Psoas muscle (tissue), 8 donors: ENCODE data around the gene ZCCHC8. TPM values are rescaled to one million over a fixed set of nuclear protein-coding genes. Genes with fewer than 3 reads are reported as not detected.

Source experiments
- ATAC-seq, 4 donors: fragments of 200-7000 bp; cut with Tn5 transposase; one replicate each; pipeline ENCODE4 v1.9.1; 2020; ENCODE audit warnings: moderate library complexity in 3 of 4, mild to moderate bottlenecking in 2 of 4
- DNase-seq, 2 donors: peaks; one replicate each; pipeline ENCODE4 v3.0.0-alpha.2; 2020
- H3K27ac ChIP-seq: fragments of 200-600 bp; one replicate; pipeline ENCODE4 v1.8.0; 2022
- H3K27me3 ChIP-seq, 3 donors: fragments of 200-600 bp in 1 of 3; one replicate each; pipeline versions ENCODE4 v1.6.1 to v1.8.0; 2013 to 2022; ENCODE audit warnings: low read length in 2 of 3, mild to moderate bottlenecking in 2 of 3, moderate library complexity in 1 of 3; ENCODE audit not compliant: insufficient read depth in 3 of 3
- H3K36me3 ChIP-seq, 2 donors: fragments of 200-600 bp in 1 of 2; one replicate each; pipeline versions ENCODE4 v1.6.1 to v1.8.0; 2013 to 2022; ENCODE audit warnings: low read depth in 1 of 2, mild to moderate bottlenecking in 1 of 2, moderate library complexity in 1 of 2; ENCODE audit not compliant: insufficient read depth in 1 of 2
- H3K4me1 ChIP-seq: fragments of 200-600 bp; one replicate; pipeline ENCODE4 v1.8.0; 2022
- H3K4me3 ChIP-seq: fragments of 200-600 bp; one replicate; pipeline ENCODE4 v1.8.0; 2022; ENCODE audit warnings: mild to moderate bottlenecking
- H3K9me3 ChIP-seq: fragments of 200-600 bp; one replicate; pipeline ENCODE4 v1.8.0; 2022
- CTCF ChIP-seq: fragments of 200-600 bp; IDR thresholded peaks from one replicate; pipeline ENCODE4 v1.8.0; 2022; ENCODE audit warnings: antibody characterized with exemption
- WGBS, 3 donors: extraction: QIAGEN DNeasy Blood & Tissue Kit; methylation state at CpG; one replicate each; pipeline versions ENCODE4 v1.1.6 to v1.1.7; 2013; 5-methylcytosine and 5-hydroxymethylcytosine counted together
- intact Hi-C, 2 donors: fragments of 100-400 bp; cut with DNase I; formaldehyde crosslinking; loops; one replicate each; pipeline versions ENCODE4 v1.11.0 to v1.14.2; 2022
- polyA plus RNA-seq, 3 donors: library from polyadenylated mRNA; stranded (reverse); fragments of 200-250 nt; gene quantifications; one replicate each; pipeline ENCODE4 v1.2.3, GENCODE V29; 2013
- total RNA-seq, 4 donors: library from RNA; stranded (reverse); fragmentation: NEBNext Ultra II Directional in 2 of 4; extraction: Animal tissue kit (Norgen Biotek cat#: 25700) in 2 of 4; gene quantifications; one replicate each; pipeline versions ENCODE4 v1.2.1 to v1.2.4, GENCODE V29; 2021 to 2023
- donor health status: healthy with polysubstance abuse.
- donor health status: DM: no; HTN: no; CAD: no; lungs with moderate emphysema.
- donor health status: Bipolar disorder and iron deficiency.
- donor health status: healthy.
- donor health status: DM: yes; HTN: yes; CAD: no.
- donor health status: DM: no; HTN: no; CAD: no.
- donor health status: DM: no; HTN: no; CAD: no.
- donor health status: DM: yes; HTN: yes; CAD: no.

ZCCHC8 gene
- total and polyA plus RNA-seq, 7 donors = 10.9 to 22.2 (median 15.1) TPM

- 0 to 2% (median 0%) methylated on average over 20 to 37 of the region's 39 CpGs for WGBS, 3 donors
- no peak for TF ChIP-seq CTCF
- peak overlapping the region; percentile 97 for H3K27ac ChIP-seq
- H3K4me1 ChIP-seq = peaks cover 30% of the 10 kb centered on the region
- H3K9me3 ChIP-seq = no peaks in the 10 kb centered on the region
- intact Hi-C loops = loop anchor here (1.0 to 5.0 kb wide), 3 partner anchors 23 to 48 kb away; no protein-coding TSS in a partner anchor
- DNase-seq = peak; percentile 34 to 57
- ATAC-seq = peak in 1 of 4 donors; percentile 11
- no peaks in the 10 kb centered on the region for H3K27me3 ChIP-seq
- H3K36me3 ChIP-seq = no peaks in the 10 kb centered on the region
- peak overlapping the region; percentile 74 for H3K4me3 ChIP-seq
Measured at GRCh38 chr12:122422730-122423257, 77.9 kb downstream of the ZCCHC8 start.

DNA sequence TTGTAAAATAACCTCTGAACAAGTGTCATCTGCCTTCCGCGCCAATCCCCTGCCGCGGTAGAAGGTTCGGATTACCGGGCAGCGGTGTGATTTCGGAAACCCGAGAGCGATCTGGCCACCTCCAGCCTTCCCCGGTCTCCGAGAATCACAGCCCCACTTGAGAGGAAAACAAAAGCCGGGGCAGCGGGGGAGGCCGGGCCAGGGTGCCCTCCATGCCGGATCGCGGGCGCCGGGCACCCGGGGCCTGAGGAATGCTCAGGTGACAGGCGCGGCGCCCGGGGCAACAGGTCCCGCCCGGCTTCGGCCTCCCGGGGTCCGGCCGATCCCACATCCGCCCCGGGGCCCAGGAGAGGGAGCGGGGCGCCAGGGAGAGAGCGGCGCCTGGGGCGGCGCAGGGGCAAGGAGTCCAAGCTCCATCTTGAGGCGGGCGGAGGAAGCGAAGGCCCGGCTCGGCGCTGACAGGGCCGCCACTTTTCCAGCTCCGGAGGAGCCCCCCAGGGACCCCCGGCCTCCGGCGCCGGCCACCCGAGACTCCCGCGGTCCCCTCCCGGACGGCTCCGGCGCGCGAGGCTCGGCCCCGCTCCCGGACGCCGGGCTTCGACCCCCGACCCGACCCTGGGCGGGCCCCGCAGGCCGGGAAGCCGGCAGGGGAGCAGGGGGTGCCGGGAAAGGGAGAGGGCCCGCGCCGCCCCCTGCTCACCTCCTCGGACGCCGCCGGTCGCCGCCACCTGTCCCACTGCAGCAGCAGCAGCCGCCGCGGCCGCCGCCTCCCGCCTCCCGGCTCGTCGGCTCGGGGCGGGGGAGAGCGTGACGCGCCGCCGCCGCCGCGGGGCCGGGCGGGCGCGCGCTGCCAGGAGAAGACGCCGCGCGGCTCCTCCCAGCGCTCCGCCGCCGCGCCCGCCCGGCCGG is 78.7 kb downstream of the ZCCHC8 start, which contains the start of gene CLIP1:
TSS of gene CLIP1 (minus strand) at position 849 of the 909 bp plus-strand sequence. CDS start 42,217 bp downstream, outside the sequence.
- H3K36me3 ChIP-seq = peaks cover 0 to 1% of the 10 kb centered on the region in 2 donors
- H3K4me3 ChIP-seq = peak within 1 kb of the TSS; percentile 75
- peaks cover 34% of the 10 kb centered on the region for H3K4me1 ChIP-seq
- H3K27me3 ChIP-seq = no peaks in the 10 kb centered on the region
- 0% methylated on average over 38 to 112 of the region's 118 CpGs for WGBS, 3 donors
- no peaks in the 10 kb centered on the region for H3K9me3 ChIP-seq
- peak; percentile 79 to 84 (median 82) for ATAC-seq
- intact Hi-C loops = loop anchor here (1.0 to 5.0 kb wide), 4 partner anchors 19 to 49 kb away; no protein-coding TSS in a partner anchor
- DNase-seq = peak; percentile 80 to 92
- peak within 1 kb of the TSS; percentile 97 for H3K27ac ChIP-seq
- peak; percentile 47 for TF ChIP-seq CTCF

Other genes starting within 250 kb of the ZCCHC8 start
- gene VPS33A, start 234.4 kb downstream of the ZCCHC8 start, total RNA-seq = 10 to 100 TPM; 17.1 to 20.0 (median 17.2) TPM
- 10 to 100 TPM; 10.3 to 33.6 (median 15.1) TPM for gene VPS33A, start 234.4 kb downstream of the ZCCHC8 start, polyA plus RNA-seq
- 100 to 1,000 TPM; 458 to 639 (median 574) TPM for gene CLIP1, start 78.3 kb downstream of the ZCCHC8 start, total RNA-seq
- 100 to 1,000 TPM; 235 to 290 (median 241) TPM for gene CLIP1, start 78.3 kb downstream of the ZCCHC8 start, polyA plus RNA-seq
- 10 to 100 TPM; 44.0 to 64.6 (median 53.3) TPM for gene RSRC2, start 26.0 kb upstream of the ZCCHC8 start, total RNA-seq
- gene RSRC2, start 26.0 kb upstream of the ZCCHC8 start, polyA plus RNA-seq = 10 to 100 TPM; 50.9 to 83.4 (median 54.2) TPM
- gene KNTC1, start 26.3 kb upstream of the ZCCHC8 start, total RNA-seq = 1 to 10 TPM; 1.5 to 2.5 (median 2.2) TPM
- 1 to 10 TPM; 1.7 to 3.3 (median 1.8) TPM for gene KNTC1, start 26.3 kb upstream of the ZCCHC8 start, polyA plus RNA-seq
- under 1 TPM in 1 of 4 donors, not detected in 3; 0.61 TPM for gene HCAR2, start 202.4 kb upstream of the ZCCHC8 start, total RNA-seq
- under 1 TPM; 0.01 to 0.18 (median 0.13) TPM for gene HCAR2, start 202.4 kb upstream of the ZCCHC8 start, polyA plus RNA-seq
- gene HCAR3, start 215.9 kb upstream of the ZCCHC8 start, total RNA-seq = under 1 TPM in 2 of 4 donors, not detected in 2; 0.13 to 0.44 TPM
- gene HCAR3, start 215.9 kb upstream of the ZCCHC8 start, polyA plus RNA-seq = under 1 TPM in 1 of 3 donors, not detected in 2; 0.07 TPM
- gene HCAR1, start 229.9 kb upstream of the ZCCHC8 start, total RNA-seq = under 1 TPM in 3 of 4 donors, not detected in 1; 0.05 to 0.13 (median 0.08) TPM
- gene HCAR1, start 229.9 kb upstream of the ZCCHC8 start, polyA plus RNA-seq = under 1 TPM; 0.01 to 0.05 (median 0.03) TPM